Measurements from ENCODE around the gene TMEM14B.

DNA sequence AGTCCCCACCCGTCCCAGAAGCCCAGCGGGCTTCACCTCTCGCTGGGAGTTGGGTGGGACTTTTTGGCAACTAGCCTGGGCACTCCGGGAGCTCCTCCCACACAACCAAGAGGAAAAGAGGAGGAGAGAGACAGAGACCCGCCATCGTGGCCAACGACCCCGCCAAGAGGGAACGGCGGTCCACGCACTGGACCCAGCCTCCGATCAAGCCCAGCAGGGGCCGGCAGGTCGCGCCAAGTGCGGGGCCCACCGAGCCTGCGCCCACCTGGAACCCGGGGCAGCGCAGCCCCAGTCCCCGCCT is 27.7 kb upstream of the TMEM14B start:
- TF ChIP-seq, protein P1, sequence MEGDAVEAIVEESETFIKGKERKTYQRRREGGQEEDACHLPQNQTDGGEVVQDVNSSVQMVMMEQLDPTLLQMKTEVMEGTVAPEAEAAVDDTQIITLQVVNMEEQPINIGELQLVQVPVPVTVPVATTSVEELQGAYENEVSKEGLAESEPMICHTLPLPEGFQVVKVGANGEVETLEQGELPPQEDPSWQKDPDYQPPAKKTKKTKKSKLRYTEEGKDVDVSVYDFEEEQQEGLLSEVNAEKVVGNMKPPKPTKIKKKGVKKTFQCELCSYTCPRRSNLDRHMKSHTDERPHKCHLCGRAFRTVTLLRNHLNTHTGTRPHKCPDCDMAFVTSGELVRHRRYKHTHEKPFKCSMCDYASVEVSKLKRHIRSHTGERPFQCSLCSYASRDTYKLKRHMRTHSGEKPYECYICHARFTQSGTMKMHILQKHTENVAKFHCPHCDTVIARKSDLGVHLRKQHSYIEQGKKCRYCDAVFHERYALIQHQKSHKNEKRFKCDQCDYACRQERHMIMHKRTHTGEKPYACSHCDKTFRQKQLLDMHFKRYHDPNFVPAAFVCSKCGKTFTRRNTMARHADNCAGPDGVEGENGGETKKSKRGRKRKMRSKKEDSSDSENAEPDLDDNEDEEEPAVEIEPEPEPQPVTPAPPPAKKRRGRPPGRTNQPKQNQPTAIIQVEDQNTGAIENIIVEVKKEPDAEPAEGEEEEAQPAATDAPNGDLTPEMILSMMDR (conservative IDR thresholded peaks at IDR 0.05 in 1 of 2, IDR thresholded peaks at IDR 0.05 in 1 of 2; ENCODE audit: extremely low read depth in 1 of 2, insufficient read depth in 1 of 2, low read depth in 1 of 2, low read length in 2 of 2) = no peak
- no peak for TF ChIP-seq EZH2 (IDR thresholded peaks at IDR 0.05; ENCODE audit: borderline replicate concordance, low read length)

Data from mammary epithelial cell (primary cell).